ENCODE data around the gene PTPRR.

DNA sequence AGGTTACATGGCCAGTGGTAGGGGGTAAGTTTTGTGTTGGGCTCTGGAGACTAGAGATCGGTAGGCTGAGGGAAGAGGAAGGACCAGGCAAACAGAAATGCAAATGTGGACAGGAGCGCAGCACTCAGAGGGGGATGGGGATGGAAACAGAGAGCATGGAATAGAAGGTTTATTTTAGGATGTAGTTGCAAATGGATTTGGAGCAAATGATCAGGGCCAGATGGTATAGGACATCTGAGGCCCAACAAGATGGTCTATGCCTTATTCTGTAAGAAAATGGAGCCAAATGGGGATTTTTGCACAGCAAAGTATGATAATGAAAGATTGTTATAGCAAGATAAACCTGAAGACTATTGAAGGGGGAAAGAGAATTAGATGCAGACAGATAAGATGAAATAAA, 180.8 kb downstream of the PTPRR start:
- TF ChIP-seq, protein P1, sequence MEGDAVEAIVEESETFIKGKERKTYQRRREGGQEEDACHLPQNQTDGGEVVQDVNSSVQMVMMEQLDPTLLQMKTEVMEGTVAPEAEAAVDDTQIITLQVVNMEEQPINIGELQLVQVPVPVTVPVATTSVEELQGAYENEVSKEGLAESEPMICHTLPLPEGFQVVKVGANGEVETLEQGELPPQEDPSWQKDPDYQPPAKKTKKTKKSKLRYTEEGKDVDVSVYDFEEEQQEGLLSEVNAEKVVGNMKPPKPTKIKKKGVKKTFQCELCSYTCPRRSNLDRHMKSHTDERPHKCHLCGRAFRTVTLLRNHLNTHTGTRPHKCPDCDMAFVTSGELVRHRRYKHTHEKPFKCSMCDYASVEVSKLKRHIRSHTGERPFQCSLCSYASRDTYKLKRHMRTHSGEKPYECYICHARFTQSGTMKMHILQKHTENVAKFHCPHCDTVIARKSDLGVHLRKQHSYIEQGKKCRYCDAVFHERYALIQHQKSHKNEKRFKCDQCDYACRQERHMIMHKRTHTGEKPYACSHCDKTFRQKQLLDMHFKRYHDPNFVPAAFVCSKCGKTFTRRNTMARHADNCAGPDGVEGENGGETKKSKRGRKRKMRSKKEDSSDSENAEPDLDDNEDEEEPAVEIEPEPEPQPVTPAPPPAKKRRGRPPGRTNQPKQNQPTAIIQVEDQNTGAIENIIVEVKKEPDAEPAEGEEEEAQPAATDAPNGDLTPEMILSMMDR (IDR thresholded peaks at IDR 0.05): no peak
- TF ChIP-seq POLR2A (IDR thresholded peaks at IDR 0.05): no peak

Data from gastroesophageal sphincter (tissue), 3 donors.